H1 (cell line): Measurements from ENCODE around the gene OXSR1.

ENCODE experiments used
- CTCF ChIP-seq, 3 experiments: IDR thresholded peaks; 1 replicate in 2 of 3; 2 replicates in 1 of 3; pipeline versions ENCODE4 v1.5.1 to v1.6.1; 2011; ENCODE audit warnings: low read length in 3 of 3, mild to moderate bottlenecking in 3 of 3, inconsistent platforms in 2 of 3, low read depth in 1 of 3, moderate library complexity in 1 of 3; ENCODE audit not compliant: insufficient read depth in 1 of 3; ENCODE audit errors: control extremely low read depth in 1 of 3
- EGR1 ChIP-seq: IDR thresholded peaks from 2 replicates; pipeline ENCODE4 v1.6.1; 2011; ENCODE audit warnings: low read depth, low read length, borderline replicate concordance
- POLR2AphosphoS5 ChIP-seq: IDR thresholded peaks from 2 replicates; pipeline ENCODE4 v1.6.1; 2011; ENCODE audit warnings: low read depth, low read length
- RBBP5 ChIP-seq: IDR thresholded peaks from 2 replicates; pipeline ENCODE4 v1.7.1; 2012; ENCODE audit warnings: low read depth, mild to moderate bottlenecking, inconsistent platforms, low read length, moderate library complexity, borderline replicate concordance
- SAP30 ChIP-seq: fragments of 300-600 bp; sonication (generic); IDR thresholded peaks from 2 replicates; pipeline ENCODE4 v1.7.1; 2012; ENCODE audit warnings: low read length, moderate library complexity, mild to moderate bottlenecking, inconsistent platforms; ENCODE audit not compliant: insufficient read depth, insufficient replicate concordance
- SP1 ChIP-seq: IDR thresholded peaks from 2 replicates; pipeline ENCODE4 v1.6.1; 2011; ENCODE audit warnings: low read depth, low read length
- TAF1 ChIP-seq: IDR thresholded peaks from 2 replicates; pipeline ENCODE4 v1.6.1; 2011; ENCODE audit warnings: mild to moderate bottlenecking, low read depth, low read length
- YY1 ChIP-seq: IDR thresholded peaks from 2 replicates; pipeline ENCODE4 v1.6.1; 2011; ENCODE audit warnings: low read depth, mild to moderate bottlenecking, low read length
- ZNF274 ChIP-seq: IDR thresholded peaks from 2 replicates; pipeline ENCODE4 v1.7.0; 2012; ENCODE audit warnings: low read length, borderline replicate concordance; ENCODE audit errors: extremely low read depth

GRCh38 chr3:38235466-38235865 lies 70.1 kb downstream of the OXSR1 start:
- TF ChIP-seq POLR2AphosphoS5 (no peak), ZNF274 (no peak), CTCF (IDR thresholded peaks at IDR 0.05; ENCODE audit: control extremely low read depth in 1 of 3, insufficient read depth in 1 of 3, low read depth in 1 of 3, low read length in 3 of 3) (no peak), EGR1 (no peak), SP1 (no peak), YY1 (no peak), SAP30 (no peak), RBBP5 (no peak), TAF1 (no peak)
